Spleen (tissue), 11 donors: Measurements from ENCODE around the gene RIMBP2. TPM values are rescaled to one million over a fixed set of nuclear protein-coding genes. Genes with fewer than 3 reads are reported as not detected.

Source experiments
- DNase-seq: peaks from one replicate; pipeline ENCODE4 v3.0.0-alpha.2; 2020
- H3K27ac ChIP-seq, 8 donors: fragments of 200-600 bp; sonication (generic) in 7 of 8; 1 replicate in 4 of 8; 2 replicates in 4 of 8; pipeline versions ENCODE4 v1.5.0 to v1.8.0; 2016 to 2021; ENCODE audit warnings: inconsistent platforms in 4 of 8, mild to moderate bottlenecking in 4 of 8, moderate library complexity in 1 of 8
- H3K27me3 ChIP-seq, 7 donors: fragments of 200-600 bp; sonication (generic) in 6 of 7; replicated peaks in 1 of 7; 1 replicate in 4 of 7; 2 replicates in 3 of 7; pipeline versions ENCODE4 v1.5.0 to v1.8.0; 2016 to 2021; ENCODE audit warnings: inconsistent platforms in 3 of 7, mild to moderate bottlenecking in 1 of 7
- H3K36me3 ChIP-seq, 6 donors: fragments of 200-600 bp; sonication (generic) in 5 of 6; 1 replicate in 4 of 6; 2 replicates in 2 of 6; pipeline versions ENCODE4 v1.5.0 to v1.8.0; 2016 to 2021; ENCODE audit warnings: inconsistent platforms in 2 of 6
- H3K4me1 ChIP-seq, 6 donors: fragments of 200-600 bp; sonication (generic) in 5 of 6; 1 replicate in 3 of 6; 2 replicates in 3 of 6; pipeline versions ENCODE4 v1.5.0 to v1.8.0; 2016 to 2021; ENCODE audit warnings: inconsistent platforms in 3 of 6
- H3K4me3 ChIP-seq, 8 donors: fragments of 200-600 bp; sonication (generic) in 7 of 8; 1 replicate in 4 of 8; 2 replicates in 4 of 8; pipeline versions ENCODE4 v1.5.0 to v1.8.0; 2016 to 2021; ENCODE audit warnings: inconsistent platforms in 4 of 8, mild to moderate bottlenecking in 4 of 8, moderate library complexity in 2 of 8
- H3K9me3 ChIP-seq, 8 donors: fragments of 200-600 bp; sonication (generic) in 7 of 8; 1 replicate in 4 of 8; 2 replicates in 4 of 8; pipeline versions ENCODE4 v1.5.0 to v1.8.0; 2016 to 2021; ENCODE audit warnings: inconsistent platforms in 4 of 8
- POLR2A ChIP-seq, 3 donors: fragments of 450-650 bp; IDR thresholded peaks; one replicate each; pipeline ENCODE4 v1.5.1; 2017; ENCODE audit warnings: antibody characterized with exemption in 3 of 3, mild to moderate bottlenecking in 1 of 3
- POLR2AphosphoS5 ChIP-seq, 3 donors: sonication (generic); formaldehyde crosslinking; IDR thresholded peaks; one replicate each; pipeline ENCODE4 v1.5.1; 2017; ENCODE audit warnings: antibody characterized with exemption in 3 of 3
- WGBS, 5 donors: extraction: QIAGEN DNeasy Blood & Tissue Kit in 3 of 5; methylation state at CpG; one replicate each; pipeline versions ENCODE4 v1.1.5 to v1.1.7; 2013 to 2018; 5-methylcytosine and 5-hydroxymethylcytosine counted together
- intact Hi-C: fragments of 100-400 bp; cut with DNase I; formaldehyde crosslinking; loops from one replicate; pipeline ENCODE4 v1.15.0; 2023; ENCODE audit warnings: low total_unique reads
- polyA plus RNA-seq, 3 donors: library from polyadenylated mRNA; stranded (reverse); fragments of 200-250 nt; gene quantifications; one replicate each; pipeline ENCODE4 v1.2.1, GENCODE V29; 2013
- total RNA-seq, 7 donors: library from RNA; depleted of rRNA in 3 of 7; stranded (reverse); fragments of >200 nt in 3 of 7; fragmentation: NEBNext Ultra II Directional in 4 of 7; extraction: Animal tissue kit (Norgen Biotek cat#: 25700) in 4 of 7; gene quantifications; one replicate each; pipeline versions ENCODE4 v1.1.0 to v1.2.1, GENCODE V29; 2016 to 2021
- TF ChIP-seq, protein P1 (sequence below), 11 experiments: fragments of 200-600 bp in 7 of 11; fragments of 450-650 bp in 4 of 11; sonication (generic) in 4 of 11; IDR thresholded peaks in 8 of 11; conservative IDR thresholded peaks in 3 of 11; 1 replicate in 7 of 11; 2 replicates in 4 of 11; pipeline versions ENCODE4 v1.4.0 to v1.8.0; 2016 to 2021; ENCODE audit warnings: antibody characterized with exemption in 11 of 11, inconsistent platforms in 4 of 11, mild to moderate bottlenecking in 1 of 11
- donor health status: healthy with polysubstance abuse.
- donor health status: DM: no; HTN: no; CAD: no; lungs with moderate emphysema.
- donor health status: DM: no; HTN: no; CAD: no.
- donor health status: Bipolar disorder and iron deficiency.
- donor health status: healthy.
- donor health status: DM: no; HTN: no; CAD: no.
- donor health status: DM: yes; HTN: yes; CAD: no.

The RIMBP2 gene
- total and polyA plus RNA-seq, 10 donors: 0.05 to 5.2 (median 0.95) TPM

DNA sequence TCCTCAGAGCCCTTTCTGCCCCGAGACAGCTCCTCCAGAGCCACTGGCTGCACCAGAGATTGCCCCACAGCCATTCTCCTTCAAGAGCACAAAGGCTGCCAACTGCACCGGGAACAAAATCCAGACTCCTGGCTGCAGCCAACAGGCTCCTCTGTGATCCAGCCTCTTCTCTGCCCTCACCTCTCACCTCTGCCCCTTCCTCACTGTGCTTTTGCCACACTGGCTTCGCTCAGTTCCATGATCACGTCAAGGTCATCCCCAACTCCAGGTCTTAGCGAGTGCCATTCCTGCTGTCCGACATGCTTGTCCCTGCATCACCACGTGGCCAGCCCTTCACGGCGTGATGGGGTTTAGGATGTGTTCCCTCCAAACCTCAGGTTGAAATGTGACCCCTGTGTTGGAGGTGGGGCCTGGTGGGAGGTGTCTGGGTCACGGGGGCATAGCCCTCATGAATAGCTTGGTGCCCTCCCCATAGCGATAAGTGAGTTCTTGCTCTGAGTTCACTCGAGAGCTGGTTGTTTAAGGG is 229.1 kb downstream of the RIMBP2 start:
- no peak for DNase-seq
- 78 to 89% (median 86%) methylated on average over 12 of the region's 12 CpGs for WGBS, 5 donors
- H3K4me1 ChIP-seq: no peaks in the 10 kb centered on the region
- TF ChIP-seq POLR2A (IDR thresholded peaks at IDR 0.05) (no peak), POLR2AphosphoS5 (IDR thresholded peaks at IDR 0.05) (no peak)
- TF ChIP-seq, protein P1, sequence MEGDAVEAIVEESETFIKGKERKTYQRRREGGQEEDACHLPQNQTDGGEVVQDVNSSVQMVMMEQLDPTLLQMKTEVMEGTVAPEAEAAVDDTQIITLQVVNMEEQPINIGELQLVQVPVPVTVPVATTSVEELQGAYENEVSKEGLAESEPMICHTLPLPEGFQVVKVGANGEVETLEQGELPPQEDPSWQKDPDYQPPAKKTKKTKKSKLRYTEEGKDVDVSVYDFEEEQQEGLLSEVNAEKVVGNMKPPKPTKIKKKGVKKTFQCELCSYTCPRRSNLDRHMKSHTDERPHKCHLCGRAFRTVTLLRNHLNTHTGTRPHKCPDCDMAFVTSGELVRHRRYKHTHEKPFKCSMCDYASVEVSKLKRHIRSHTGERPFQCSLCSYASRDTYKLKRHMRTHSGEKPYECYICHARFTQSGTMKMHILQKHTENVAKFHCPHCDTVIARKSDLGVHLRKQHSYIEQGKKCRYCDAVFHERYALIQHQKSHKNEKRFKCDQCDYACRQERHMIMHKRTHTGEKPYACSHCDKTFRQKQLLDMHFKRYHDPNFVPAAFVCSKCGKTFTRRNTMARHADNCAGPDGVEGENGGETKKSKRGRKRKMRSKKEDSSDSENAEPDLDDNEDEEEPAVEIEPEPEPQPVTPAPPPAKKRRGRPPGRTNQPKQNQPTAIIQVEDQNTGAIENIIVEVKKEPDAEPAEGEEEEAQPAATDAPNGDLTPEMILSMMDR (IDR thresholded peaks at IDR 0.05 in 8 of 11, conservative IDR thresholded peaks at IDR 0.05 in 3 of 11): no peak
- no peaks in the 10 kb centered on the region for H3K36me3 ChIP-seq
- no peak overlapping the region for H3K27ac ChIP-seq
- intact Hi-C loops: no loop called here
- H3K27me3 ChIP-seq: peaks cover 0 to 7% (median 0%) of the 10 kb centered on the region in 7 donors
- H3K9me3 ChIP-seq: no peaks in the 10 kb centered on the region
- H3K4me3 ChIP-seq: no peak overlapping the region

DNA sequence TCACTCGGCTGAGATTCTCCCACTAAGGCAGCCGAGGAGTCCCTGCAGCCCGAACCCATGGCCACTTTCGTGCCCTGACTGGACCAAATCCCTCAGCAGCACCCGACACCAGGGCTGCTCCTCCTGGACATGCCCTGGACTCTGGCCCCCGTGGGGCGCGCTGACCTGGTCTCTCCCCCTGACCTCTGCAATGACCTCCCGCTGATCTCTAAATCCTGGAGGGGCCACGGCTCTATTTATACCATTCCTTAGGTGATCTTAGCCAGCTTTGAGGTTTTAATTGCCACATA is 230.0 kb downstream of the RIMBP2 start:
- WGBS, 5 donors: 74 to 90% (median 79%) methylated on average over 10 of the region's 10 CpGs
- peaks cover 0 to 16% (median 0%) of the 10 kb centered on the region in 7 donors for H3K27me3 ChIP-seq
- intact Hi-C loops: no loop called here
- H3K4me1 ChIP-seq: no peaks in the 10 kb centered on the region
- H3K4me3 ChIP-seq: no peak overlapping the region
- no peaks in the 10 kb centered on the region for H3K36me3 ChIP-seq
- no peak for DNase-seq
- TF ChIP-seq, protein P1 (IDR thresholded peaks at IDR 0.05 in 8 of 11, conservative IDR thresholded peaks at IDR 0.05 in 3 of 11): no peak
- no peak for TF ChIP-seq POLR2A (IDR thresholded peaks at IDR 0.05)
- TF ChIP-seq POLR2AphosphoS5 (IDR thresholded peaks at IDR 0.05): no peak
- no peak overlapping the region for H3K27ac ChIP-seq
- no peaks in the 10 kb centered on the region for H3K9me3 ChIP-seq

DNA sequence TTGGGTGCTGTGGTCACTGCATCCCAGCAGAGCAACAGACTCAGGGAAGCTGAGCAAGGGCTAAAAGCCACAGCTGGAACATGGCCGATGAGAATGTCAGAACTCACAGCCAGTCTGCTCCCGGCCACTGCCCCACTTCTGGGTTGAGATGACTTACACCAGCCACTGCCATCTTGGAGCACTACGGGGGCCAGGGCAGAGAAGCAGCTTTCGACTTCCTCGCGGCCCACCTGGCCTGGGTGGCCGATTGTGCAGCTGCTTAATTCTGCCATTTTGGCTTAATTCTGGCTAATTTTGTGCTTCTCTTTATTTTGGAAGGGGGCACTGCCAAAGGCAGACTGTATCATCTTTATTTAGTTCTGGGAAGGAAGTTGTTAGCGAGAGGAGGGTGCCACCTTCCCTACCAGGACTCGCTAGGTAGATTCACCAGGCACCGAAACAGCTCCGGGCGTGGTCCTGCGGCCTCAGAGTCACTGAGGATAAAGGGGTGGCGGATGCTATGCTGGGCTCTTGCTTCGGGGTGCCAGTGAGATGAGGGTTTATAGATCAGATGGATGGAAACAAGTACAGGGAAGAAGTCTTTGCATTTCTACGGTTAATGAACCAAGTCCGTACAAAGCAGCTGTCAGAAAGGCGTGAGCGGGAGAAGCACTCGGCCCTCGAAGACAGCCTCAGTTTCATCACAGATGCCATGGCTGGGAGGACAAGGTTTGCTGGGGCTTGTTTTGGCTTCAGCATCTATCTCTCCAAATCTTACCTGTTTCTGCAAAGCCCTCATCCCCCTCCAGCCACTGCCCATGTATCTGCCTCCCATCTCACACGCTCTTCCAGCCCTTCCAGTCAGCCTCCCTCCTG is 230.6 kb downstream of the RIMBP2 start:
- WGBS, 5 donors: 81 to 90% (median 88%) methylated on average over 22 of the region's 22 CpGs
- H3K4me1 ChIP-seq: no peaks in the 10 kb centered on the region
- no peaks in the 10 kb centered on the region for H3K36me3 ChIP-seq
- DNase-seq: no peak
- H3K4me3 ChIP-seq: no peak overlapping the region
- no peak overlapping the region for H3K27ac ChIP-seq
- H3K9me3 ChIP-seq: no peaks in the 10 kb centered on the region
- intact Hi-C loops: no loop called here
- TF ChIP-seq POLR2AphosphoS5 (IDR thresholded peaks at IDR 0.05) (no peak), POLR2A (IDR thresholded peaks at IDR 0.05) (no peak)
- TF ChIP-seq, protein P1 (IDR thresholded peaks at IDR 0.05 in 8 of 11, conservative IDR thresholded peaks at IDR 0.05 in 3 of 11): no peak
- H3K27me3 ChIP-seq: peaks cover 0 to 21% (median 0%) of the 10 kb centered on the region in 7 donors

DNA sequence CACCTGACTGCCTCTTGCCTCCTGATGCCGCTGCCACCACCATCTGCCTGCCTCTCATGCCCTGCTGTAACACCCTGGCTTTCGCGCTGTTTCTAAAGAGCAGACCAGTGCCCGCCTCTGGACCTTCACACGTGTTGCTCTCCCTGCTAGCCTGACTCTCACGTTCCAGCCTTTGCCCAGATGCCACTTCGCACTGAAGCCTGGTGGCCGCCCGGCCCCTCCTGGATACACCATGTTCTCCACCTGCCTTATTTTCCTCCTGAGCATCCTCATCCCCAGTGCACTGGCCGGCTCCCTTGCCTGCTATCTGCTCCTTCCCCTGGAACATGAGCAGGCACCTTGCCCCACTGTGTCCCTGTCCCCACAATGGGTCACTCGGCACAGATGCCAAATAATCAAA is 231.9 kb downstream of the RIMBP2 start:
- H3K9me3 ChIP-seq: no peaks in the 10 kb centered on the region
- no peaks in the 10 kb centered on the region for H3K36me3 ChIP-seq
- H3K4me3 ChIP-seq: no peak overlapping the region
- peaks cover 0 to 33% (median 0%) of the 10 kb centered on the region in 7 donors for H3K27me3 ChIP-seq
- H3K4me1 ChIP-seq: no peaks in the 10 kb centered on the region
- H3K27ac ChIP-seq: no peak overlapping the region
- WGBS, 5 donors: 79 to 89% (median 85%) methylated on average over 10 to 11 of the region's 11 CpGs
- intact Hi-C loops: no loop called here
- no peak for TF ChIP-seq POLR2AphosphoS5 (IDR thresholded peaks at IDR 0.05)
- TF ChIP-seq POLR2A (IDR thresholded peaks at IDR 0.05): no peak
- no peak for DNase-seq
